GM19351 (cell line): ENCODE data around the gene NGRN.
A peak's percentile ranks its signal among the peaks of the same experiment; 100 is the strongest.

Experiments
- ATAC-seq: cut with Tn5 transposase; IDR thresholded peaks from one replicate; pipeline ENCODE4 v1.9.1; 2021; ENCODE audit warnings: mild to moderate bottlenecking, moderate library complexity; ENCODE audit not compliant: unreplicated experiment

Gene NGRN, protein sequence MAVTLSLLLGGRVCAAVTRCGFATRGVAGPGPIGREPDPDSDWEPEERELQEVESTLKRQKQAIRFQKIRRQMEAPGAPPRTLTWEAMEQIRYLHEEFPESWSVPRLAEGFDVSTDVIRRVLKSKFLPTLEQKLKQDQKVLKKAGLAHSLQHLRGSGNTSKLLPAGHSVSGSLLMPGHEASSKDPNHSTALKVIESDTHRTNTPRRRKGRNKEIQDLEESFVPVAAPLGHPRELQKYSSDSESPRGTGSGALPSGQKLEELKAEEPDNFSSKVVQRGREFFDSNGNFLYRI

DNA sequence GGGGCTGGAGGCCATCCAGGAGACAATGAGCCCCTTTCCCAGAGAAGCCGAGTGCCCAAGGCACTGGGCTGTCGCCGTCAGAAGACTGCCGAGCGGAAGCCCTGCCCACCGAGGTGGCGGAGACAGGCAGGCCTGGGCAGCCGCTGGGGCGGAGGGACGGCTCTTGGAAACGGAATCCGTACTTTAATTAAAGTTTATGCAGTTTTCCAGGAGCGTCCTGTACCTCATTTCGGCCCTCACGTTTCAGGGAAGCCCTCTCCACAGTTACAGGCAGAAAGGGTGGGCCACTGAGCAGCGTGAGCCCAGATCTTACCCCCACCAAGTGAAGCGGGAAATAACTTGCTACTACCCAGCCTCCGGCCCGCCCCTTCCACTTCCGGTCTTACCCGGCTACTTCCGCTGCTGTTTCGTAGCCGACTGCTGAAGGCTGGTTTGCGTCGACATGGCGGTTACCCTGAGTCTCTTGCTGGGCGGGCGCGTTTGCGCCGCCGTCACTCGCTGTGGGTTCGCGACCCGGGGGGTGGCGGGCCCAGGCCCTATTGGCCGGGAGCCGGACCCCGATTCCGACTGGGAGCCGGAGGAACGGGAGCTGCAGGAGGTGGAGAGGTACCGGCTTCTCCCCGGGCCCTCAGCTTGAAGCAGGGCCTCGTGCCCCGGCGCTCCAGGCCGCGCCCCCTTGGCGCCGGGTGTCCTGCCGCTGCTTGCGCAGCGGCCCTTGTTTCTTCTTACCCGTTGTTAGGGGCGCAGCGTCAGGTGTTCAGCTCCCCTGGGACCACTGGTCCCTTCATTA is at the start of gene NGRN:
Gene NGRN, plus strand, starts transcription at position 402 of the 790 bp plus-strand sequence. Its CDS starts 41 bp downstream, at position 443.
- ATAC-seq, result peak; percentile 94

DNA sequence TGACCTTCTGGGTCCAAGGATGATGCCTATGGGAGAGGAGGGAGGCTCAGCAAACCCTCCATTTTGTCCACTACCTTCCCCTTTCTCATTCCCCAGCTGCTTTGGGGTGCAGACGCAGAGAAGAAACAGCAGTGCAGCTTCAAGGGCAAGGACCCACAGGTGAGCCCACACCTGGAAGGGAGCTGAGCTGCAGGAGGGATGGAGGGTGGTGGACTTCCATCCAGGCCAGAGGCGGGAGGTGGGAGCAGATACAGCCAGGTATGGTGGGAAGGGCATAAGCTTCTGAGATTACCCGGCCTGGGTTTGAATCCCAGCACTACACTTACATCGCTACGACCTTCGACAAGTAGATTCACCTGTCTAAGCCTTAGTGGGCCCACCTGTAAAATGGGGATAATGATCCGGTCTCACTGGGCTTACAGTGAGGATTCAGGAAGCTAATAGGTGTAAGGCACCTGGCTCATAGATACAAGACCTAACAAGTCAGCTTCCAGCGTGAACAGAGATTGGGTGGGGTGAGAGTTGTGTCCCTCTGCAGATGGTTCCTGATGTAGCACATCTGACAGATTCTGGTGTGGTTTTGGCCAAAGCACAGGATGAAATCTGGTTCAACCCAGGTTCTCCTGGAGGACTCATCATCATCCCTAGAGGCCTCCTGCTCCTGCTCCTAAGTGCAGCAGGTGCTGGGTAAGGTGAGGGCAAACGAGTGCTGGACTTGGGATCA is 47.6 kb upstream of the NGRN start:
- ATAC-seq, result no peak

DNA sequence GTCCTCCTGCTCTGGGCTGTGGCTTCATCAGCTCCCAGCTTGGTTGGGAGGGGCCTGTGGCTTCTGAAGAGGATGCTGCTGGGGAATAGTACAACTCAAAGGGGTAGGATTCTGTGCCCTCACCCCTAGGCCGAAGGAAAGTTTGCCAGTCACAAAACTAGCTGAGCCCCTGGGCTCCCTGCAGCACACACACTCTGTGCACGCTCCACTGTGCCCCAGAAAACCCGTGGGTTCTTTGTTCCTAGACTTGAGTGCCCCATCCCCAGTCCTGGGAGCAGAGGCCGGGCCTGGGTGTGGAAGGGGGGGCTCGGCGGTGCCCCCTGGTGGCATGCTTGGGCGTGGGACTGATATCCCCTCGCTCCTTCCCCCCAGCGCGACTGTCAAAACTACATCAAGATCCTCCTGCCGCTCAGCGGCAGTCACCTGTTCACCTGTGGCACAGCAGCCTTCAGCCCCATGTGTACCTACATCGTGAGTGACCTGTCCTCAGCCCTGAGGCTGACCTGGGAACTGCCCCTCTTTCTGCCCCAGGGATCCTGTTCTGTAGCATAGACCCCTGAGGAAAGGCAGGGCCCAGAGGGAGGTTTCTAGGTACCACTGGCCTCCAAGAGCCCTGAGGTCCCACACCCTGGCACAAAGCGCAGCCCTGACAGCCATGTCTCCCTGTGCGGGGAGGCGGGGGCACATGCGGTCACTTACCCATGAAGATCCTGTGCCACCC is 45.9 kb upstream of the NGRN start:
- ATAC-seq, result no peak

DNA sequence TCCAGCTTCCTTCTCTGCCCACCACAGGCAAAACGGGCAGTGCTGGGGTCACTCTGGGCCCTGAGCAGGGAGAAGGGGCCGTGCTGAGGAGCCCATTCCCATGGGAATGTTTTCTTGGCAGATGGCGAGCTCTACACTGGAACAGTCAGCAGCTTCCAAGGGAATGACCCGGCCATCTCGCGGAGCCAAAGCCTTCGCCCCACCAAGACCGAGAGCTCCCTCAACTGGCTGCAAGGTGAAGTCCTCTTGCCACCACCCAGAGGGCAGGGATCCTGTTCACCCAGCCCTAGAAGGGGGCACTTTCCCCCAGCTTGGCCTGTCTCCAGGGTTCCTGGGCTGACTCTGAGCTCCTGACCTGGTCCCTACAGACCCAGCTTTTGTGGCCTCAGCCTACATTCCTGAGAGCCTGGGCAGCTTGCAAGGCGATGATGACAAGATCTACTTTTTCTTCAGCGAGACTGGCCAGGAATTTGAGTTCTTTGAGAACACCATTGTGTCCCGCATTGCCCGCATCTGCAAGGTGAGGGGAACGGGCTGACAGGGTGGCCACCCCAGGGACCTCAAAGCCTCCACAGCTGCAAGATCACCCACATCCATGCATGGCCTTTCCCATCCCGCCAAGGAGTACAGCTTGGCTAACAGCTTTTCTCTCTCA is 44.1 kb upstream of the NGRN start:
- ATAC-seq, result no peak

DNA sequence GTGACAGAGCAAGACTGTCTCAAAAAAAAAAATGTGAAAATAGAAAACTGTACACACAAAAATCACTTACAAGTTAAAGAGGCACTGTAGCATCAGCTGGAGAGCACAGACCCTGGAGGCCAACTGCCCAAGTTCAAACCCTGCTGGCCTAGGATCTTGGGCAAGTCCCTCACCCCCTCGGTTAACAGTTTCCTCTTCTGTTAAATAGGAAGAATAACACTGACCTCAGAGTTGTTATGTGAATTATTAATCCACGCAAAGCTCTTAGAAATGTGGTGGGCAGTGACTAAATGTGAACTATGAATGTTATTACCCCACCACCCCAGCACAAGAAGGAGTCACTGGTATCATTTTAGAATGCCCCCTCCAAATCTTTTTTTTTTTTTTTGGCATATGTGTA is 42.9 kb upstream of the NGRN start:
- ATAC-seq, result no peak

DNA sequence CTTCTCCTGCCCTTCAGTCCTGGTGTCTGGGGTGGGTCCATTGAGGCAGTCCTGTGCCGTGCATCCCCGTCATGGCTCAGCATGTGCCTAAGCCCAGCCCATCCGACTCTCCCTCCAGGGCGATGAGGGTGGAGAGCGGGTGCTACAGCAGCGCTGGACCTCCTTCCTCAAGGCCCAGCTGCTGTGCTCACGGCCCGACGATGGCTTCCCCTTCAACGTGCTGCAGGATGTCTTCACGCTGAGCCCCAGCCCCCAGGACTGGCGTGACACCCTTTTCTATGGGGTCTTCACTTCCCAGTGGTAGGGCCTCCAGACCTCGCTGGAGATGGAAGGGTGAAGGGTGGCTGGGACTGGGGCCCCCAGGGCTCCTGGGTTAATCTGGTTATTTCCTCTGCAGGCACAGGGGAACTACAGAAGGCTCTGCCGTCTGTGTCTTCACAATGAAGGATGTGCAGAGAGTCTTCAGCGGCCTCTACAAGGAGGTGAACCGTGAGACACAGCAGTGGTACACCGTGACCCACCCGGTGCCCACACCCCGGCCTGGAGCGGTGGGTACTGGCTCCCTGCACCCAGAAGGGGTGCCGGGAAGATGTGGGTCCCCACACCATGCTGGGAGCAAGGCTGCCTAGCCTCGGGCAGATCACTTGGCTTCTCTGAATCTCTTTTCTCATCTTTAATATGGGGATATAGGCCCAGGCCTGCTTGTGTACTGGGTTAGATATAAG is 41.9 kb upstream of the NGRN start:
- ATAC-seq, result no peak

DNA sequence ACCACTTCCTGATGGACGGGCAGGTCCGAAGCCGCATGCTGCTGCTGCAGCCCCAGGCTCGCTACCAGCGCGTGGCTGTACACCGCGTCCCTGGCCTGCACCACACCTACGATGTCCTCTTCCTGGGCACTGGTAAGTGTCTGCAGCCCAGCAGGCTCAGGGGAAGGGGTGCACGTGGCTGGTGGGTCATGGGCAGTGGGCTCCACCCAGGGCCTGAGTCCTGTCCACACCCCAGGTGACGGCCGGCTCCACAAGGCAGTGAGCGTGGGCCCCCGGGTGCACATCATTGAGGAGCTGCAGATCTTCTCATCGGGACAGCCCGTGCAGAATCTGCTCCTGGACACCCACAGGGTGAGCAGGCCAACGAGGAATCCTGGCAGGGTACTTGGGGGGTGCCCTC is 40.4 kb upstream of the NGRN start:
- no peak for ATAC-seq

DNA sequence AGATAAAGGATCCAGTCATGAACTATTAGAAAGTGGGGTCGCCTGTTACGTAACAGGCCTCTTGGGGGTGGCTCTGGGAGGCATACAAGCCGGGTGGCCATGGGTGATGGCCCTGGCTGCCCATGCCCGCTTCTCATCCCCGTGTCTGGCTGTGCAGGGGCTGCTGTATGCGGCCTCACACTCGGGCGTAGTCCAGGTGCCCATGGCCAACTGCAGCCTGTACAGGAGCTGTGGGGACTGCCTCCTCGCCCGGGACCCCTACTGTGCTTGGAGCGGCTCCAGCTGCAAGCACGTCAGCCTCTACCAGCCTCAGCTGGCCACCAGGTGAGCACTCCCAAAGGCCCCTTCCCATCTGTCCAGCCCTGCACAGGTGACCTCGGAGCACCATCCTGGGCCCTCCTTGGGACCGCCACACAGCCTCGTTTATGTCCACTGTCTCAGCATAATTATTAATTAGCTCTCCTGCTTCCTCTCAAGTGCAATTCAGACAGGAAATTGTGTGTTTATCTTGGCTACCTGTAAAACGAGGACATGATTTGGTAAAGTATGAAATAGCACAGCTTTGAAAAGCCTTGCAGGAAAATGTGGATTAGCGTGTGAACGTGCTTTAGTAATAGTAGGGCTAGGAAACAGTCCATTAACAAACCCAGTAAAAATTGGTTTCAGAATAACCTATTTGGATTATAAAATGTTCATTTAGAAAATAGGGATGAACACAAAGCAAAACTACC is 39.8 kb upstream of the NGRN start:
- no peak for ATAC-seq

DNA sequence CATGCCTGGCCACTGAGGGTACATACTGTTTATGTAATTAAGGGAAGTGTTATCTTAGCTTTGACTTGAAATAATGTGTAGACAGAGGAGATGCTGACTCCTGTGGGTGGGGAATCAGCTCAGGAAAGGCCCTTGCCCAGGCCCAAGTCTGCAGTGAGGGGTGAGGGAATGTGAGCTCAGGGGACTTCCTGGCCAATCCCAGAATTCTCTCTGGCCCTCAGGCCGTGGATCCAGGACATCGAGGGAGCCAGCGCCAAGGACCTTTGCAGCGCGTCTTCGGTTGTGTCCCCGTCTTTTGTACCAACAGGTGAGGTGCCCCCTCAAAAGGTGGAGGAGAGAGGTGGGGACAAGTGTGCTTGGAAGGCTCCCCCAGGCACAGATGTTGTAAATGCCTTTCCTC is 38.1 kb upstream of the NGRN start:
- ATAC-seq, result no peak

DNA sequence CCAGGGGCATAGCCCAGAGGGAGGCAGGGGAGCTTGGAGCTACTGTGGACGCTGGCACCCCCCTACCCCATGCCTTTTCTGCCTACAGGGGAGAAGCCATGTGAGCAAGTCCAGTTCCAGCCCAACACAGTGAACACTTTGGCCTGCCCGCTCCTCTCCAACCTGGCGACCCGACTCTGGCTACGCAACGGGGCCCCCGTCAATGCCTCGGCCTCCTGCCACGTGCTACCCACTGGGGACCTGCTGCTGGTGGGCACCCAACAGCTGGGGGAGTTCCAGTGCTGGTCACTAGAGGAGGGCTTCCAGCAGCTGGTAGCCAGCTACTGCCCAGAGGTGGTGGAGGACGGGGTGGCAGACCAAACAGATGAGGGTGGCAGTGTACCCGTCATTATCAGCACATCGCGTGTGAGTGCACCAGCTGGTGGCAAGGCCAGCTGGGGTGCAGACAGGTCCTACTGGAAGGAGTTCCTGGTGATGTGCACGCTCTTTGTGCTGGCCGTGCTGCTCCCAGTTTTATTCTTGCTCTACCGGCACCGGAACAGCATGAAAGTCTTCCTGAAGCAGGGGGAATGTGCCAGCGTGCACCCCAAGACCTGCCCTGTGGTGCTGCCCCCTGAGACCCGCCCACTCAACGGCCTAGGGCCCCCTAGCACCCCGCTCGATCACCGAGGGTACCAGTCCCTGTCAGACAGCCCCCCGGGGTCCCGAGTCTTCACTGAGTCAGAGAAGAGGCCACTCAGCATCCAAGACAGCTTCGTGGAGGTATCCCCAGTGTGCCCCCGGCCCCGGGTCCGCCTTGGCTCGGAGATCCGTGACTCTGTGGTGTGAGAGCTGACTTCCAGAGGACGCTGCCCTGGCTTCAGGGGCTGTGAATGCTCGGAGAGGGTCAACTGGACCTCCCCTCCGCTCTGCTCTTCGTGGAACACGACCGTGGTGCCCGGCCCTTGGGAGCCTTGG is 37.4 kb upstream of the NGRN start:
- ATAC-seq, result no peak

DNA sequence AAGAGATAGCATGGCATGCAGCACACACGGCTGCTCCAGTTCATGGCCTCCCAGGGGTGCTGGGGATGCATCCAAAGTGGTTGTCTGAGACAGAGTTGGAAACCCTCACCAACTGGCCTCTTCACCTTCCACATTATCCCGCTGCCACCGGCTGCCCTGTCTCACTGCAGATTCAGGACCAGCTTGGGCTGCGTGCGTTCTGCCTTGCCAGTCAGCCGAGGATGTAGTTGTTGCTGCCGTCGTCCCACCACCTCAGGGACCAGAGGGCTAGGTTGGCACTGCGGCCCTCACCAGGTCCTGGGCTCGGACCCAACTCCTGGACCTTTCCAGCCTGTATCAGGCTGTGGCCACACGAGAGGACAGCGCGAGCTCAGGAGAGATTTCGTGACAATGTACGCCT is 36.5 kb upstream of the NGRN start:
- ATAC-seq, result no peak

DNA sequence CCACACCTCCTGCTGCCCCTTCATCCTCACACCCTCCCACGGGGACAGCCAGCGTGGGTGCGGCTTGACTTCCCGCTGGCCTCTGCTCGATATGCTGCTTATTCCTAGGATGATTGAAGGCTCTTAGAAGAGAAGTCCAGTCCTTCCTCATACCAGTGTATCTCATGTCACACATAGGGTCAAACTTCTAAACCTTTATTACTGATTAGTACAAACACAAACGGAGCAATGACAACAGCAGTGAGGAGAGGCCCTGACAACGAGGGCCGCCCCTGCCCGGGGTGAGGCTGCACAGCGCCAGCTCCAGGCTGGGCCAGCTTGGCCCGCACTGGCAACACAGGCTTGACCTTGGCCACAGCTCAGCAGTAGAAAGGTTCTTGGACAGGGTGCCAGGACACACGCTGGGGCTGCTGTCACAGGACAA is 35.4 kb upstream of the NGRN start:
- ATAC-seq, result no peak

DNA sequence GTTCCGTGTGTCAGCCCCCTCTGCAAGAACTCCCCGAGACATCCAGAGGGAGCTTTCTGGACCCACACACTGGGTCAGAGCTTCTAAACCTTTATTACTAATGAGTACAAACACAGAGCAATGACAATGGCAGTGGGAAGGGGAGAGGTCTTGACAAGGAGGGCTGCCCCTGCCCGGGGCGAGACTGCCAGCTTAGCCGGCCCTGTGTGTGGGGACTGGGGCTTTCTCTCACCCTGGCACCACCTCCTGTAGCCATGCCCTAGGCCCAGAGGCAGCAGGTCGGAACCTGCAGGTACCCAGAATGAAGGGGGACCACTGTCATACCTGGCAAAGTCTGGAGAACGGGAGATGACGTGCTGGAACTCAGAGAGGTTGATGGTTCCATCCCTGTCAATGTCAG is 34.9 kb upstream of the NGRN start:
- ATAC-seq, result no peak

DNA sequence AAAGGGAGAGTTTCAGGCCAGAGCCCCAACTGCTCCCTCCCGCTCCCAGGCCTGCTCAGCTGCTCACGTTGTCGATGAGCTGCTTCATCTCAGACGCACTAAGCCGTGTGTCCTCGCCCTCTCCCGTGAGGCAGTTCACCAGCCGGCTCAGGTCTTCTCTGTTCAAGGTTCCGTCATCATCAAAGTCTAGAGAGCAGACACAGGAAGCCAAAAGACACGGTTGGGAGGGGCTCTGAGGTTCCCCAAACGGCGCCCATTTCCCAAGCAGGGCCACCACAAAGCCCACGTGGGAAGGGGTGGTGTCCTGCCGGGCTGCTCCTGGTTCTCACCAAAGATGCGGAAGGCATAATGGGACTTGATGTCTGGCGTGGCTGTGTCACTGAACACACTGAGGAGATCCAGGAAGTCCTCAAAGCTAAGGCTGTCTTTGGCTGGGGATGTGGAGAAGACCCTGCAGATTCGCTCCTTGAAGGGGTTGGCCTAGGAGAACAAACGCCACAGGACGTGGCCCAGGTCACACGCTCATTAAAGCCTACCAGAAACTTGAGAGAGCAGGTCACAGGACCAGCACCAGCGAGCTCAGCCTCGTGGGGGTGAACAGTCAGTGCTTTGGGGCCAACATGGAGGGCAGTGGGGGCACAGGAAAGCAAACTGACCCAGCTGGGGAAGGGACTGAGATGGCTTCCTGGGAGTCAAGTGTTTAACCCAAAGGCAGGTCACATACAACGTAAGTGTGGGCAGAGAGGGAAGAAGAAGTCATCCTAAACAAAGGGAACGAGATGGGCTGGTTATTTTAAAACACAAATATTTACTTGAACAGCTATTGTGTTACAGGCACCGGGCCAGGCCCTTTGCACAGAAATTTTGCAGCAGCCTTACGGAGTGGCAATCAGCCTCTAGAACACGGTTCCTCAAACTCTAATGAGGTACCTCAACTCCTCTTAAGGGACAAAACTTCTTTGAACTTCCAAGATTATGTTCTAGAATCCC is 34.1 kb upstream of the NGRN start:
- ATAC-seq, result peak; percentile 38

DNA sequence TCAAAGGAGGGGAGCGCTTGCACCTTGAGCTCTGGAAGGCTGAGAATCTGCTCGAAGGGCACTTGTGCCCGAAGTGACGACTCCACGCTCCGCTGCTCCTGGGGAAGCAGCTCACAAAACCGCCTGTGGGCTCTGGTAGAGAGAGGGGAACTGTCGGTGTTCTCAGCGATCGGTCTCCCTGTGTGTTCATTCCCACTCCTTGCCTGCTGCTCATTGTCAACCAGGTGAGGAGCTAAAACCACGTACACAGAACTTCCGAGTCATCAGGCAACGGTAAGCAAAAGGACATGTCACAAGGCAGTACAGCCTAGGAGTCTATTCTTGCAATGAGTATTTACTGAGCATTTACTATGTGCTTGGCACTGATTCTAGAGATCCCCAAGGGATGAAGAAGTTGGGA is 33.3 kb upstream of the NGRN start:
- no peak for ATAC-seq

DNA sequence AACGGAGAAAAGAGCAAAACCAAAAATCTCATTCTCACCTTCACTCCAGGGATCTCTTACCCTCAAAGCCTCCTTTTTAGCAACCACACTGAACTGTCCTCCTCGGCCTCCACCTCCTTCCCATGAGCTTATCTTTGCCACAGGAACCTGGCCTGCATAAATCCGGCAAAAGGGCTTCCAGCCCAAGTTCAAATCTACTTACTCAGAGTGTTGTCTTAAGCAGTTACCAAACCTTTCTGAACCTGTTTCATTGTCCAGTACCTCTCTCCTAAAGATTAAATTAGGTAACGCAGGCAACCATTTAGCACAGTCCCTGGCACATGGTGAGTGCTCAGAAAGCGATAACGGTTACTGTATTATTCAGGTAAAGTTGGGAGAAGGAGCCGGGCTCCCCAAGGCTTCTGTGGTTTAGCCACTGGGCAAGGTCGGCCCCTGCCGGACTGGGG is 32.5 kb upstream of the NGRN start:
- ATAC-seq, result no peak
